Activated CD8-positive, alpha-beta memory T cell treated with anti-CD3 and anti-CD28 coated beads, Interleukin-2, amount 10 ng/mL, durations not matched to agents 7 days and 5 days (primary cell): ENCODE results near the gene STOML2. TPM values are rescaled to one million over a fixed set of nuclear protein-coding genes. Genes with fewer than 3 reads are reported as not detected.

Source experiments
- ATAC-seq: fragments of 150-1000 bp; cut with Tn5 transposase; one replicate; pipeline ENCODE4 v1.10.0; 2021; ENCODE audit warnings: moderate library complexity
- CTCF ChIA-PET: fragments of 350-600 bp; sonication (Branson Sonifier 250); formaldehyde crosslinking; loops from one replicate; lab custom pipeline; 2021; ENCODE audit warnings: antibody characterized with exemption; lab: Charles Lee
- DNase-seq: peaks from one replicate; pipeline ENCODE4 v3.0.0-alpha.2; 2020
- H3K27ac Mint-ChIP-seq: one replicate; pipeline ENCODE4 v1.8.0; 2021; ENCODE audit warnings: mild to moderate bottlenecking, mixed read lengths
- H3K27me3 Mint-ChIP-seq: one replicate; pipeline ENCODE4 v1.8.0; 2021; ENCODE audit warnings: mixed read lengths
- H3K36me3 Mint-ChIP-seq: one replicate; pipeline ENCODE4 v1.8.0; 2021; ENCODE audit warnings: mild to moderate bottlenecking, mixed read lengths
- H3K4me1 Mint-ChIP-seq: one replicate; pipeline ENCODE4 v1.8.0; 2021; ENCODE audit warnings: mixed read lengths
- H3K4me3 Mint-ChIP-seq: one replicate; pipeline ENCODE4 v1.8.0; 2021; ENCODE audit warnings: mild to moderate bottlenecking, moderate library complexity, mixed read lengths
- H3K9me3 Mint-ChIP-seq: one replicate; pipeline ENCODE4 v1.8.0; 2022; ENCODE audit warnings: low read depth, mixed read lengths
- total RNA-seq, 2 experiments: library from RNA; stranded (reverse); gene quantifications; one replicate each; pipeline ENCODE4 v1.2.3, GENCODE V29; 2021

STOML2 gene
- total RNA-seq, 2 experiments from 2014 or later = 145 to 169 TPM

GRCh38 chr9:35075358-35075757 is 27.6 kb downstream of the STOML2 start:
- CTCF ChIA-PET = interaction anchor here (5.9 kb wide), 1 partner anchor 27 kb away, joined by 30 read pairs; the partner anchor contains the start of gene STOML2
- Mint-ChIP-seq H3K9me3 (no peaks in the 10 kb centered on the region), H3K27me3 (no peaks in the 10 kb centered on the region), H3K36me3 (peaks cover 35% of the 10 kb centered on the region), H3K4me3 (no peak overlapping the region), H3K4me1 (peaks cover 63% of the 10 kb centered on the region), H3K27ac (no peak overlapping the region)
- no peak for ATAC-seq
- DNase-seq = no peak

- no peaks in the 10 kb centered on the region for H3K27me3 Mint-ChIP-seq
- no peak for DNase-seq
- H3K4me3 Mint-ChIP-seq = no peak overlapping the region
- peaks cover 64% of the 10 kb centered on the region for H3K4me1 Mint-ChIP-seq
- CTCF ChIA-PET = no interaction called here
- ATAC-seq = no peak
- H3K9me3 Mint-ChIP-seq = no peaks in the 10 kb centered on the region
- H3K27ac Mint-ChIP-seq = peak overlapping the region; percentile 8
- peaks cover 39% of the 10 kb centered on the region for H3K36me3 Mint-ChIP-seq
These were observed 28.1 kb downstream of the STOML2 start for GRCh38 chr9:35074791-35075190.

- Mint-ChIP-seq H3K27ac (peak overlapping the region; percentile 96), H3K4me3 (no peak overlapping the region), H3K9me3 (no peaks in the 10 kb centered on the region), H3K27me3 (no peaks in the 10 kb centered on the region), H3K4me1 (peaks cover 68% of the 10 kb centered on the region), H3K36me3 (peaks cover 40% of the 10 kb centered on the region)
- CTCF ChIA-PET = interaction anchor here (4.8 kb wide), 1 partner anchor 21 kb away, joined by 35 read pairs; the partner anchor contains the start of gene PIGO
- DNase-seq (no peak), ATAC-seq (no peak)
These were observed 28.8 kb downstream of the STOML2 start for GRCh38 chr9:35074141-35074540.

DNA sequence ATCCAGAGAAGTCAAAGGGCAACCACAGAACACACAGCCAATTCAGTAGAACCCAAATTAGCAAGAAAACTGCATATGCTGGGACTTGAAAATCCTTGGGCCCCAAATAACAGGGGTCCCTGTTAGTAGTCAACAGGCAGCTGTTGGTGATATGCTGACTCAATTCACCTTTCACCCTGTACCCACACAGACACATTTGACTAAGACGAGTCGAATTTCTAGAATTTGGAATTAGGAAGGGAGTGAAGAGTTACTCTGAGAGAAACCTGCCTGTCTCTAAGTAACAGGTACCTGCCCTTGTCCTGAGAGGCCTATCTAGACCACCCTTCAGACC is 29.7 kb downstream of the STOML2 start:
- Mint-ChIP-seq H3K9me3 (no peaks in the 10 kb centered on the region), H3K27me3 (no peaks in the 10 kb centered on the region), H3K4me3 (peak overlapping the region; percentile 79), H3K36me3 (peaks cover 43% of the 10 kb centered on the region), H3K27ac (peak overlapping the region; percentile 96), H3K4me1 (peaks cover 68% of the 10 kb centered on the region)
- DNase-seq (no peak), ATAC-seq (no peak)
- CTCF ChIA-PET = interaction anchor here (1.8 to 4.8 kb wide), 2 partner anchors 11 to 22 kb away, joined by 5 to 35 read pairs; partner anchors contain the start of gene PIGO

GRCh38 chr9:35072461-35073278 is 30.3 kb downstream of the STOML2 start, which contains the start of gene VCP:
VCP (minus strand) TSS chr9:35072625; CDS start chr9:35072353, 272 bp downstream.
- Mint-ChIP-seq H3K9me3 (no peaks in the 10 kb centered on the region), H3K27ac (peak within 1 kb of the TSS; percentile 96), H3K36me3 (peaks cover 48% of the 10 kb centered on the region), H3K27me3 (no peaks in the 10 kb centered on the region), H3K4me3 (peak within 1 kb of the TSS; percentile 79), H3K4me1 (peaks cover 67% of the 10 kb centered on the region)
- DNase-seq (peak; percentile 99), ATAC-seq (peak; percentile 90)
- CTCF ChIA-PET = interaction anchor here (1.1 to 4.8 kb wide), 9 partner anchors 8 to 187 kb away, joined by 4 to 35 read pairs (median 5); partner anchors contain the start of genes ATOSB, FANCG and PIGO

- CTCF ChIA-PET = interaction anchor here (0.6 to 4.8 kb wide), 15 partner anchors 9 to 370 kb away, joined by 3 to 35 read pairs (median 5); partner anchors contain the start of genes ATOSB, FANCG, PIGO and STOML2
- Mint-ChIP-seq H3K4me3 (peak overlapping the region; percentile 79), H3K4me1 (peaks cover 67% of the 10 kb centered on the region), H3K36me3 (peaks cover 51% of the 10 kb centered on the region), H3K9me3 (no peaks in the 10 kb centered on the region), H3K27ac (peak overlapping the region; percentile 96), H3K27me3 (no peaks in the 10 kb centered on the region)
- DNase-seq = peak; percentile 86
- ATAC-seq = peak; percentile 71
These were observed 31.0 kb downstream of the STOML2 start for GRCh38 chr9:35071814-35072460.

DNA sequence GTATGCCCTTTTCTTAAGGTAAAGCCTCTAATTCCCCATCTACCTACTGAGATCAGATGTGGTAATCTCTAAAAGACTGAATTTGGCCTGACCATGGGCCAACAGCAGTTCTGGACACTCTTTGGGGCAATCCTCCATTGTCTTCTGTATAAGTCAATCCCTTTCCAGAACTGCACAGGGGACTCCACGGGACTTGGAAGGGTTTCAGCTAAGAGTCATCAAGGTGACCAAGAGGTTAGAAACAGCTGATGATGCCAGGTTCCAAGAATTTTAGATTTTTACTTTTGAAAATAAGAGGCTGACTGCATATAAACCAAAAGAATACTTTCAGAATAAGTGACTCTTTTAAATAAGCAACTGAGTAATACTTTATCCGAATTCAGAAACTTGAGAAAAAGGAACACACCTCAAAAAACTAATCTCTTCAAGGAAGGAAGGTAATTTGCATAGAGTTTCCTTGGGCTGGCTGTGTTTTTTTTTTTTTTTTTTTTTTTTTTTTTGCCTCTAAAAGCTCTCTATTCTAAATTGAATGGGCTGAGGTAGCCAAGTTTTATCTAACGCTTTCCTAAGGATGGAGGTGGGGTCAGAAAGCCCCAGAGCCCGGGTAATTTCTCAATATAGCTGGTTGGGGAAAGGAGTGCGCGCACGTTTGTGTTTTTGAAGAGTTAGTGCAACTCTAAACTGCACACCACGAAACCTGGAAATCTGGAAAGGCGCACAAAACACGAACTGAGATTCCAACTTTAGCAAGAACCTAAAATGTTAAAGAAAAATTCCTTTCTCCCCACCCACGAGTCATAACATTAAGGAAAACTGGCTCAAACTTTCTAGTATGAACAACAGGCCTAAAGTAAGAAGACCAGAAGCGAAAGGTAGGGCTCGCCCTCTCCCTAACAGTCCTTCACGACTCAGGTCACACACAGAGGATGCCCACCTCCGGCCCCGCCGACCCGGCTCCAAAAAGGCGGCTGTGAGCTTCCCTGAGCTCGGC is 31.8 kb downstream of the STOML2 start:
- no peaks in the 10 kb centered on the region for H3K9me3 Mint-ChIP-seq
- no peaks in the 10 kb centered on the region for H3K27me3 Mint-ChIP-seq
- H3K4me1 Mint-ChIP-seq = peaks cover 68% of the 10 kb centered on the region
- peak overlapping the region; percentile 79 for H3K4me3 Mint-ChIP-seq
- peak overlapping the region; percentile 96 for H3K27ac Mint-ChIP-seq
- peaks cover 54% of the 10 kb centered on the region for H3K36me3 Mint-ChIP-seq
- CTCF ChIA-PET = interaction anchor here (0.6 to 4.8 kb wide), 16 partner anchors 9 to 369 kb away, joined by 3 to 35 read pairs (median 4); partner anchors contain the start of genes ATOSB, FANCG, PIGO and STOML2
- DNase-seq (no peak), ATAC-seq (no peak)

DNA sequence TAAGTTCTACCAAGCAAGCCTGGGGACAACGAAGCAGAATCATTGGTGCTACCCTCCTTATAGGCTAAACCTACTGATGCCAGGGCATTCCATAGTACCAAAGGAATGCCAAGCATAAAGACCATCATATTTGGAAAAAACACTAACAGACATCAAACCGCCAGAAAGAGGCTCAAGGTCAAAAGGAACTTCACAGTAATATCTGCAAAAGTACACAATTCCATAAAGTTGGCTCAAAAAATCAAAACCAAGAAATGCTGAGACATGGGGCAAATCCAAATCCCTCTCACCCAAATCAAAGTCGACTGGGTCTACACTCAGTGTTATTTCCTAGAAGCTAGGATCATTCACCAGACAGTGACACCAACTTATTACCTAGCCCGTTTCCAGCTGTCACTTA is 33.9 kb downstream of the STOML2 start:
- CTCF ChIA-PET = interaction anchor here (0.6 to 2.1 kb wide), 3 partner anchors 11 to 169 kb away, joined by 3 to 6 read pairs (median 4); partner anchors contain the start of gene PIGO
- Mint-ChIP-seq H3K9me3 (no peaks in the 10 kb centered on the region), H3K27me3 (no peaks in the 10 kb centered on the region), H3K4me3 (peak overlapping the region; percentile 50), H3K27ac (peak overlapping the region; percentile 34), H3K4me1 (peaks cover 55% of the 10 kb centered on the region), H3K36me3 (peaks cover 58% of the 10 kb centered on the region)
- ATAC-seq (no peak), DNase-seq (no peak)

DNA sequence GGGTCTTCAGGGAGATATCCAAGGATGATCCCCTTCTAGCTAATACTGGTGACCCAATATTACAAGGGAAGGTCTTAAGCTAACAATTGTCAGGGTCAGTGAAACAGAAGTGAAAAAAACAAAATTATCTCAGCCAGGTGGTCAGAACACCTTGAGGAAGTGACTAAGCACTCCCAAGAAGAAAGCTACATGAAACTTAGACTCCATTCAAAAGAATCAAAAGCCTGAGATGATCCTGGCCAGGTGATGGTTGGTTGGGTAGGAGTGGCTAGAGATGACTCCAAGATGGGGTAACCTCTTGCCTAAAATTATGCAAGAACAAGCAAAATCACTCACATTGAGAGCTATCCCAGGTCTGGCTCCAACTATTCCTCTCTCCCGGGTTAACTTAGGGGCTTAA is 35.9 kb downstream of the STOML2 start:
- Mint-ChIP-seq H3K4me3 (no peak overlapping the region), H3K9me3 (no peaks in the 10 kb centered on the region), H3K27ac (peak overlapping the region; percentile 8), H3K27me3 (no peaks in the 10 kb centered on the region), H3K4me1 (peaks cover 40% of the 10 kb centered on the region), H3K36me3 (peaks cover 68% of the 10 kb centered on the region)
- CTCF ChIA-PET = interaction anchor here (1.5 to 2.5 kb wide), 2 partner anchors 15 to 29 kb away, joined by 5 to 11 read pairs; partner anchors contain the start of gene PIGO
- ATAC-seq = no peak
- DNase-seq = no peak

DNA sequence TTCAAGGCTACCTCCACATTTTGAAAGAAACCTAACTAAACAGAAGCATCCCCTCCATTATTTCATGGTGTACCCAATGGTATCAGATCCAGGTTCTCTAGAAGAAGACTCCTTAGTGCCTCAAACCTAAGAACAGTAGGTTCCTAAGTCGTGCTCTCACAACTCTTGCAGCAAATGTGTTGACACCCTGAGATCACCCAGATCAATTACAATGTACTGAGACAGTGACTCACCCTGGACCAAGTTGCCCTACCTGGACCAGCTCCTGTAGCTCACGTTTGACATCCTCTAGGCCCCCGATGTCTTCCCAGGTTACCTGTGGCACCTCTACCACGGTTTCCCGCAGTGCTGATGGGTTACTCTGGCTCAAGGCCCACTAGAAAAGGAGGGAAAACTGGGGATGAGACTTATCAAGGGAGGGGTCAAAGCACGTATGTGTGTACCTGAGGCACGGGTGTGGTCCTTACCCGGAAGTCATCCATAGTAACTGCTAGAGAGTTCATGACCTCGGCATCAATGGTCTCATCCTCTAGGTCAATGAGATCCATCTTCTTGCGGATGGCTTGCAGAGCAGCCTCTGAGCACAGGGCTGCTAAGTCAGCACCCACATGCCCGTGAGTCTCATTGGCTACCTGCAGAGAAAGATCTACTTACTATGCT is 42.3 kb downstream of the STOML2 start:
- no peaks in the 10 kb centered on the region for H3K4me1 Mint-ChIP-seq
- no peak overlapping the region for H3K4me3 Mint-ChIP-seq
- peaks cover 89% of the 10 kb centered on the region for H3K36me3 Mint-ChIP-seq
- DNase-seq (no peak), ATAC-seq (no peak)
- H3K27me3 Mint-ChIP-seq = no peaks in the 10 kb centered on the region
- no peaks in the 10 kb centered on the region for H3K9me3 Mint-ChIP-seq
- CTCF ChIA-PET = interaction anchor here (3.7 kb wide), 1 partner anchor 9 kb away, joined by 12 read pairs; no protein-coding TSS in a partner anchor
- no peak overlapping the region for H3K27ac Mint-ChIP-seq

GRCh38 chr9:35059438-35059837 is 43.5 kb downstream of the STOML2 start:
- ATAC-seq = no peak
- Mint-ChIP-seq H3K4me1 (no peaks in the 10 kb centered on the region), H3K4me3 (no peak overlapping the region), H3K27ac (no peak overlapping the region), H3K36me3 (peaks cover 88% of the 10 kb centered on the region), H3K27me3 (no peaks in the 10 kb centered on the region), H3K9me3 (no peaks in the 10 kb centered on the region)
- DNase-seq = no peak
- CTCF ChIA-PET = no interaction called here

- H3K4me1 Mint-ChIP-seq = no peaks in the 10 kb centered on the region
- CTCF ChIA-PET = no interaction called here
- peaks cover 80% of the 10 kb centered on the region for H3K36me3 Mint-ChIP-seq
These were observed 45.7 kb downstream of the STOML2 start for GRCh38 chr9:35057271-35057620.

More at GRCh38 chr9:35057271-35057620, 45.7 kb downstream of the STOML2 start:
- ATAC-seq (no peak), DNase-seq (no peak)
- Mint-ChIP-seq H3K9me3 (no peaks in the 10 kb centered on the region), H3K4me3 (no peak overlapping the region), H3K27ac (no peak overlapping the region), H3K27me3 (no peaks in the 10 kb centered on the region)
